Measurements from ENCODE around the gene ADARB2.

ADARB2 gene

GRCh38 chr10:1420661-1421362, 316.5 kb downstream of the ADARB2 start:
- Histone ChIP-seq H3K4me3 (ENCODE audit: low read depth, low read length) (peak overlapping the region; percentile 44), H3K4me1 (no peaks in the 10 kb centered on the region), H3K27me3 (no peaks in the 10 kb centered on the region), H3K9me3 (no peaks in the 10 kb centered on the region), H3K36me3 (no peaks in the 10 kb centered on the region)
- DNase-seq, result peak; percentile 65
- TF ChIP-seq CTCF (IDR thresholded peaks at IDR 0.05; ENCODE audit: low read depth, low read length), result peak; percentile 78

- no peaks in the 10 kb centered on the region for H3K9me3 ChIP-seq
- no peak for DNase-seq
- H3K27me3 ChIP-seq, result no peaks in the 10 kb centered on the region
- no peak for TF ChIP-seq CTCF (IDR thresholded peaks at IDR 0.05; ENCODE audit: low read depth, low read length)
- H3K4me3 ChIP-seq (ENCODE audit: low read depth, low read length), result peak overlapping the region; percentile 44
- H3K36me3 ChIP-seq, result no peaks in the 10 kb centered on the region
- no peaks in the 10 kb centered on the region for H3K4me1 ChIP-seq
These were observed 317.3 kb downstream of the ADARB2 start for GRCh38 chr10:1419796-1420610.

- Histone ChIP-seq H3K27me3 (no peaks in the 10 kb centered on the region), H3K4me3 (ENCODE audit: low read depth, low read length) (no peak overlapping the region), H3K9me3 (no peaks in the 10 kb centered on the region), H3K36me3 (no peaks in the 10 kb centered on the region), H3K4me1 (no peaks in the 10 kb centered on the region)
- no peak for DNase-seq
- TF ChIP-seq CTCF (IDR thresholded peaks at IDR 0.05; ENCODE audit: low read depth, low read length), result no peak
These were observed 319.2 kb downstream of the ADARB2 start for GRCh38 chr10:1418031-1418550.

- no peak for TF ChIP-seq CTCF (IDR thresholded peaks at IDR 0.05; ENCODE audit: low read depth, low read length)
- no peak overlapping the region for H3K4me3 ChIP-seq (ENCODE audit: low read depth, low read length)
- H3K36me3 ChIP-seq, result no peaks in the 10 kb centered on the region
- no peak for DNase-seq
- H3K9me3 ChIP-seq, result no peaks in the 10 kb centered on the region
- no peaks in the 10 kb centered on the region for H3K4me1 ChIP-seq
- H3K27me3 ChIP-seq, result no peaks in the 10 kb centered on the region
These were observed 319.8 kb downstream of the ADARB2 start for GRCh38 chr10:1417574-1417973.

- no peaks in the 10 kb centered on the region for H3K9me3 ChIP-seq
These were observed 320.8 kb downstream of the ADARB2 start for GRCh38 chr10:1416456-1417037.

More at GRCh38 chr10:1416456-1417037, 320.8 kb downstream of the ADARB2 start:
- no peak for DNase-seq
- Histone ChIP-seq H3K36me3 (no peaks in the 10 kb centered on the region), H3K4me1 (no peaks in the 10 kb centered on the region), H3K27me3 (no peaks in the 10 kb centered on the region), H3K4me3 (ENCODE audit: low read depth, low read length) (no peak overlapping the region)
- no peak for TF ChIP-seq CTCF (IDR thresholded peaks at IDR 0.05; ENCODE audit: low read depth, low read length)

All from BE2C (cell line).